Stimulated activated CD8-positive, alpha-beta memory T cell treated with anti-CD3 and anti-CD28 coated beads, Interleukin-4, amount 100 ng/mL, for 4 hours (primary cell): ENCODE data around the gene ATP6V1F.

Experiments used
- DNase-seq, 2 donors: peaks; one replicate each; pipeline ENCODE4 v3.0.0-alpha.2; 2020; ENCODE audit warnings: low read depth in 2 of 2, low spot score in 1 of 2

Gene ATP6V1F

GRCh38 chr7:128867842-128868623, 5.4 kb downstream of the ATP6V1F start:
- no peak for DNase-seq

GRCh38 chr7:128868624-128869137, 6.0 kb downstream of the ATP6V1F start:
- no peak for DNase-seq

- DNase-seq = no peak
Observed at GRCh38 chr7:128869138-128869943, 6.7 kb downstream of the ATP6V1F start.

GRCh38 chr7:128869944-128870285, 7.3 kb downstream of the ATP6V1F start:
- no peak for DNase-seq

GRCh38 chr7:128871050-128871449, 8.4 kb downstream of the ATP6V1F start:
- DNase-seq = no peak

- DNase-seq = no peak
Observed at GRCh38 chr7:128872394-128872824, 9.8 kb downstream of the ATP6V1F start.

- DNase-seq = no peak
Observed at GRCh38 chr7:128873234-128873633, 10.6 kb downstream of the ATP6V1F start.

- no peak for DNase-seq
Observed at GRCh38 chr7:128874140-128875031, 11.7 kb downstream of the ATP6V1F start.

GRCh38 chr7:128875523-128875948, 12.9 kb downstream of the ATP6V1F start:
- no peak for DNase-seq

- DNase-seq = no peak
Observed at GRCh38 chr7:128876127-128876526, 13.5 kb downstream of the ATP6V1F start.

GRCh38 chr7:128876586-128876977, 13.9 kb downstream of the ATP6V1F start:
- no peak for DNase-seq

GRCh38 chr7:128876978-128877755, 14.5 kb downstream of the ATP6V1F start:
- DNase-seq = no peak

- no peak for DNase-seq
Observed at GRCh38 chr7:128877756-128878120, 15.1 kb downstream of the ATP6V1F start.

- DNase-seq = no peak
Observed at GRCh38 chr7:128878226-128879105, 15.8 kb downstream of the ATP6V1F start.

- no peak for DNase-seq
Observed at GRCh38 chr7:128879461-128879938, 16.8 kb downstream of the ATP6V1F start.

- no peak for DNase-seq
Observed at GRCh38 chr7:128879939-128880746, 17.5 kb downstream of the ATP6V1F start.

GRCh38 chr7:128880791-128881457, 18.3 kb downstream of the ATP6V1F start:
- DNase-seq = no peak
